CD4-positive, CD25-positive, alpha-beta regulatory T cell (primary cell): ENCODE results near the gene TEAD2. TPM values are rescaled to one million over a fixed set of nuclear protein-coding genes. Genes with fewer than 3 reads are reported as not detected.
A peak's percentile ranks its signal among the peaks of the same experiment; 100 is the strongest.

ENCODE experiments used
- ATAC-seq, 2 donors: fragments of 150-1000 bp; cut with Tn5 transposase; one replicate each; pipeline ENCODE4 v1.10.0; 2021; ENCODE audit warnings: low read depth in 2 of 2, moderate number of reproducible peaks in 2 of 2, moderate library complexity in 1 of 2
- DNase-seq, 3 donors: peaks; one replicate each; pipeline versions ENCODE4 v3.0.0 to v3.0.0-alpha.2; 2012 to 2022; ENCODE audit warnings: mixed read lengths in 1 of 3
- H3K27ac ChIP-seq: one replicate; pipeline ENCODE4 v1.7.0; 2013; ENCODE audit warnings: mild to moderate bottlenecking, low read length; ENCODE audit not compliant: insufficient read depth, poor library complexity, severe bottlenecking
- H3K27me3 ChIP-seq: one replicate; pipeline ENCODE4 v1.7.0; 2013; ENCODE audit warnings: low read length; ENCODE audit not compliant: control insufficient read depth, insufficient read depth
- H3K36me3 ChIP-seq: one replicate; pipeline ENCODE4 v1.7.0; 2013; ENCODE audit warnings: mild to moderate bottlenecking, low read length, moderate library complexity; ENCODE audit not compliant: control insufficient read depth, insufficient read depth
- H3K4me1 ChIP-seq: 2 replicates; pipeline ENCODE4 v1.7.0; 2013; ENCODE audit warnings: mild to moderate bottlenecking, low read length; ENCODE audit not compliant: insufficient read depth, control insufficient read depth, poor library complexity, severe bottlenecking
- H3K4me3 ChIP-seq: one replicate; pipeline ENCODE4 v1.7.0; 2013; ENCODE audit warnings: low read depth, mild to moderate bottlenecking, low read length, moderate library complexity
- H3K9me3 ChIP-seq, 2 experiments: 1 replicate in 1 of 2; 2 replicates in 1 of 2; pipeline ENCODE4 v1.7.0; 2013; ENCODE audit warnings: low read length in 2 of 2, mild to moderate bottlenecking in 1 of 2, moderate library complexity in 1 of 2; ENCODE audit not compliant: control insufficient read depth in 2 of 2
- H3K27ac Mint-ChIP-seq, 3 donors: one replicate each; pipeline ENCODE4 v1.8.0; 2020 to 2022; ENCODE audit warnings: mild to moderate bottlenecking in 3 of 3, mixed read lengths in 3 of 3, moderate library complexity in 2 of 3
- H3K27me3 Mint-ChIP-seq: one replicate; pipeline ENCODE4 v1.8.0; 2022; ENCODE audit warnings: mild to moderate bottlenecking, mixed read lengths
- H3K36me3 Mint-ChIP-seq: one replicate; pipeline ENCODE4 v1.8.0; 2020; ENCODE audit warnings: mixed read lengths
- H3K4me1 Mint-ChIP-seq, 4 donors: one replicate each; pipeline ENCODE4 v1.8.0; 2020 to 2022; ENCODE audit warnings: mixed read lengths in 4 of 4, mild to moderate bottlenecking in 1 of 4
- H3K4me3 Mint-ChIP-seq, 4 donors: one replicate each; pipeline ENCODE4 v1.8.0; 2020 to 2022; ENCODE audit warnings: mild to moderate bottlenecking in 4 of 4, mixed read lengths in 4 of 4, moderate library complexity in 3 of 4
- H3K9me3 Mint-ChIP-seq, 7 donors: one replicate each; pipeline ENCODE4 v1.8.0; 2020 to 2022; ENCODE audit warnings: mixed read lengths in 7 of 7, mild to moderate bottlenecking in 3 of 7, moderate library complexity in 2 of 7
- polyA plus RNA-seq, 4 donors: library from polyadenylated mRNA; unstranded; fragments of 300-500 nt; fragmentation: Illumina TruSeq; gene quantifications; one replicate each; pipeline ENCODE4 v1.2.3, GENCODE V29; 2021
- total RNA-seq: library from RNA; stranded (reverse); gene quantifications from one replicate; pipeline ENCODE4 v1.2.3, GENCODE V29; 2022

The TEAD2 gene
- total and polyA plus RNA-seq, 5 donors from 2014 or later: not detected

- ATAC-seq: no peak
- Histone ChIP-seq H3K4me3 (no peak overlapping the region), H3K27me3 (no peaks in the 10 kb centered on the region), H3K27ac (no peak overlapping the region), H3K9me3 (no peaks in the 10 kb centered on the region), H3K4me1 (peaks cover 12% of the 10 kb centered on the region), H3K36me3 (peaks cover 11% of the 10 kb centered on the region)
- peaks cover 32% of the 10 kb centered on the region for H3K36me3 Mint-ChIP-seq
- H3K27ac Mint-ChIP-seq: peak overlapping the region in 2 of 3 donors; percentile 1 to 57
- H3K9me3 Mint-ChIP-seq: peaks cover 0 to 1% (median 0%) of the 10 kb centered on the region in 7 donors
- H3K4me1 Mint-ChIP-seq: peaks cover 0 to 28% (median 9%) of the 10 kb centered on the region in 4 donors
- H3K27me3 Mint-ChIP-seq: no peaks in the 10 kb centered on the region
- DNase-seq: no peak
- peak overlapping the region in 2 of 4 donors; percentile 22 to 46 for H3K4me3 Mint-ChIP-seq
Measured at GRCh38 chr19:49342291-49342721, 19.9 kb downstream of the TEAD2 start.

- Histone ChIP-seq H3K27me3 (no peaks in the 10 kb centered on the region), H3K4me3 (no peak overlapping the region), H3K36me3 (peaks cover 14% of the 10 kb centered on the region), H3K27ac (no peak overlapping the region), H3K9me3 (no peaks in the 10 kb centered on the region), H3K4me1 (peaks cover 24% of the 10 kb centered on the region)
- Mint-ChIP-seq H3K27ac (peak overlapping the region in 1 of 3 donors; percentile 80), H3K36me3 (peaks cover 35% of the 10 kb centered on the region), H3K27me3 (no peaks in the 10 kb centered on the region), H3K4me1 (peaks cover 0 to 40% (median 18%) of the 10 kb centered on the region in 4 donors), H3K4me3 (peak overlapping the region in 1 of 4 donors; percentile 50), H3K9me3 (peaks cover 0 to 1% (median 0%) of the 10 kb centered on the region in 7 donors)
- no peak for DNase-seq
- no peak for ATAC-seq
Measured at GRCh38 chr19:49340865-49341718, 21.1 kb downstream of the TEAD2 start.

- H3K36me3 ChIP-seq: peaks cover 14% of the 10 kb centered on the region
- ATAC-seq: no peak
- Mint-ChIP-seq H3K36me3 (peaks cover 42% of the 10 kb centered on the region), H3K4me3 (peak overlapping the region in 2 of 4 donors; percentile 43 to 50), H3K4me1 (peaks cover 5 to 48% (median 23%) of the 10 kb centered on the region in 4 donors), H3K9me3 (peaks cover 0 to 1% (median 0%) of the 10 kb centered on the region in 7 donors), H3K27me3 (no peaks in the 10 kb centered on the region), H3K27ac (peak overlapping the region in 2 of 3 donors; percentile 59 to 80)
- H3K27ac ChIP-seq: no peak overlapping the region
- peaks cover 33% of the 10 kb centered on the region for H3K4me1 ChIP-seq
- no peak for DNase-seq
- no peaks in the 10 kb centered on the region for H3K27me3 ChIP-seq
- H3K9me3 ChIP-seq: no peaks in the 10 kb centered on the region
- no peak overlapping the region for H3K4me3 ChIP-seq
Measured at GRCh38 chr19:49340069-49340864, 21.9 kb downstream of the TEAD2 start.

- H3K27ac Mint-ChIP-seq: peak overlapping the region in 1 of 3 donors; percentile 59
- H3K27me3 Mint-ChIP-seq: no peaks in the 10 kb centered on the region
- Histone ChIP-seq H3K9me3 (no peaks in the 10 kb centered on the region), H3K4me3 (no peak overlapping the region), H3K27ac (no peak overlapping the region), H3K4me1 (peaks cover 40% of the 10 kb centered on the region), H3K27me3 (no peaks in the 10 kb centered on the region), H3K36me3 (peaks cover 14% of the 10 kb centered on the region)
- DNase-seq (no peak), ATAC-seq (no peak)
- H3K4me1 Mint-ChIP-seq: peaks cover 5 to 56% (median 26%) of the 10 kb centered on the region in 4 donors
- peaks cover 0 to 1% (median 0%) of the 10 kb centered on the region in 7 donors for H3K9me3 Mint-ChIP-seq
- H3K4me3 Mint-ChIP-seq: peak overlapping the region in 2 of 4 donors; percentile 50 to 51
- H3K36me3 Mint-ChIP-seq: peaks cover 35% of the 10 kb centered on the region
Measured at GRCh38 chr19:49339301-49340068, 22.7 kb downstream of the TEAD2 start.

GRCh38 chr19:49338691-49339300 lies 23.4 kb downstream of the TEAD2 start:
- H3K27ac Mint-ChIP-seq: peak overlapping the region in 2 of 3 donors; percentile 26 to 89
- ATAC-seq: no peak
- peaks cover 47% of the 10 kb centered on the region for H3K4me1 ChIP-seq
- peaks cover 0 to 1% (median 0%) of the 10 kb centered on the region in 7 donors for H3K9me3 Mint-ChIP-seq
- H3K9me3 ChIP-seq: no peaks in the 10 kb centered on the region
- no peak overlapping the region for H3K27ac ChIP-seq
- peaks cover 35% of the 10 kb centered on the region for H3K36me3 Mint-ChIP-seq
- H3K27me3 Mint-ChIP-seq: no peaks in the 10 kb centered on the region
- H3K4me1 Mint-ChIP-seq: peaks cover 8 to 61% (median 31%) of the 10 kb centered on the region in 4 donors
- no peak for DNase-seq
- peaks cover 14% of the 10 kb centered on the region for H3K36me3 ChIP-seq
- no peak overlapping the region for H3K4me3 ChIP-seq
- peak overlapping the region in 3 of 4 donors; percentile 32 to 93 (median 46) for H3K4me3 Mint-ChIP-seq
- H3K27me3 ChIP-seq: no peaks in the 10 kb centered on the region

- ATAC-seq: no peak
- Histone ChIP-seq H3K27ac (no peak overlapping the region), H3K4me3 (no peak overlapping the region), H3K4me1 (peaks cover 53% of the 10 kb centered on the region), H3K9me3 (no peaks in the 10 kb centered on the region), H3K36me3 (peaks cover 14% of the 10 kb centered on the region), H3K27me3 (no peaks in the 10 kb centered on the region)
- Mint-ChIP-seq H3K4me3 (peak overlapping the region in 2 of 4 donors; percentile 72 to 93), H3K27ac (peak overlapping the region in 2 of 3 donors; percentile 89 to 99), H3K9me3 (peaks cover 0 to 1% (median 0%) of the 10 kb centered on the region in 7 donors), H3K4me1 (peaks cover 11 to 68% (median 37%) of the 10 kb centered on the region in 4 donors), H3K36me3 (peaks cover 35% of the 10 kb centered on the region), H3K27me3 (no peaks in the 10 kb centered on the region)
- DNase-seq: no peak
Measured at GRCh38 chr19:49338023-49338677, 24.1 kb downstream of the TEAD2 start.
